Measurements from ENCODE around the gene PPHLN1.

DNA sequence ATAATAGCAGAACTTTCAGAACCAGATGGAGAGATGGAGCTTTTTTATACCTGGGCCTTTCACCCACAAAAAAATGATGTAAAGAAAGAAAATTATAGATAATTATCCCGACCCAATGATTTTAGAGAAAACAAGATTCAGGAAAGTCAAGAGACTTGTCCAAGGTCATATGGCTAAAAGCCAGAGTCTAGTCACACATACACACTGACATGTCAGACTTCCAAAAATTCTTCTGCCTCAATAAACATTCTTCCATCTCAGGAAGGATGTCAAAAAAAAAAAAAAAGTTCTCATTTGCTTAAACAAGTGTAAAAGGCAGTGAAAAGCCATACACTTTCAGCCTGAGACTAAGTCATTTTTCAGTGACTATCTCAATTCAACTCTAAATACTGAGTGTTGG is 147.6 kb downstream of the PPHLN1 start:
- no peak for TF ChIP-seq CTCF (IDR thresholded peaks at IDR 0.05 in 4 of 5, conservative IDR thresholded peaks at IDR 0.05 in 1 of 5)
- TF ChIP-seq POLR2A (IDR thresholded peaks at IDR 0.05): no peak

All from gastrocnemius medialis (tissue), 4 donors.